HEK293 (cell line): Measurements from ENCODE around the gene RPS18.

Source experiments
- FEZF1 ChIP-seq: fragments of 450-650 bp; formaldehyde crosslinking; IDR thresholded peaks from 2 replicates; pipeline ENCODE4 v1.5.1; 2016; ENCODE audit warnings: missing biosample characterization, missing genetic modification characterization
- GLIS1 ChIP-seq: fragments of 450-650 bp; formaldehyde crosslinking; IDR thresholded peaks from 2 replicates; pipeline ENCODE4 v1.5.1; 2016; ENCODE audit warnings: missing biosample characterization, missing genetic modification characterization
- IKZF3 ChIP-seq: fragments of 450-650 bp; IDR thresholded peaks from 2 replicates; pipeline ENCODE4 v1.5.0; 2018; ENCODE audit warnings: missing biosample characterization, mild to moderate bottlenecking, missing genetic modification characterization, moderate library complexity
- KLF7 ChIP-seq: fragments of 450-650 bp; formaldehyde crosslinking; IDR thresholded peaks from 2 replicates; pipeline ENCODE4 v1.5.1; 2016; ENCODE audit warnings: missing biosample characterization, missing genetic modification characterization, borderline replicate concordance
- MZF1 ChIP-seq: fragments of 450-650 bp; formaldehyde crosslinking; IDR thresholded peaks from 2 replicates; pipeline ENCODE4 v1.5.1; 2017; ENCODE audit warnings: missing biosample characterization, missing genetic modification characterization, borderline replicate concordance
- OSR2 ChIP-seq: fragments of 450-650 bp; formaldehyde crosslinking; IDR thresholded peaks from 2 replicates; pipeline ENCODE4 v1.5.1; 2016; ENCODE audit warnings: missing biosample characterization, missing genetic modification characterization
- PRDM10 ChIP-seq: fragments of 450-650 bp; formaldehyde crosslinking; IDR thresholded peaks from 2 replicates; pipeline ENCODE4 v1.5.1; 2016; ENCODE audit warnings: missing biosample characterization, missing genetic modification characterization
- RBAK ChIP-seq: fragments of 450-650 bp; formaldehyde crosslinking; IDR thresholded peaks from 2 replicates; pipeline ENCODE4 v1.5.1; 2016; ENCODE audit warnings: missing biosample characterization, missing genetic modification characterization
- REST ChIP-seq: fragments of 450-650 bp; formaldehyde crosslinking; IDR thresholded peaks from 2 replicates; pipeline ENCODE4 v1.5.1; 2016; ENCODE audit warnings: missing biosample characterization, missing genetic modification characterization
- SCRT1 ChIP-seq: fragments of 450-650 bp; formaldehyde crosslinking; IDR thresholded peaks from 2 replicates; pipeline ENCODE4 v1.5.1; 2016; ENCODE audit warnings: missing biosample characterization, missing genetic modification characterization, borderline replicate concordance
- SP3 ChIP-seq: fragments of 450-650 bp; formaldehyde crosslinking; IDR thresholded peaks from 2 replicates; pipeline ENCODE4 v1.5.1; 2016; ENCODE audit warnings: missing biosample characterization, missing genetic modification characterization
- YY2 ChIP-seq: fragments of 450-650 bp; formaldehyde crosslinking; IDR thresholded peaks from 2 replicates; pipeline ENCODE4 v1.5.1; 2016; ENCODE audit warnings: missing biosample characterization, missing genetic modification characterization
- ZBTB10 ChIP-seq: fragments of 450-650 bp; formaldehyde crosslinking; IDR thresholded peaks from 2 replicates; pipeline ENCODE4 v1.5.1; 2016; ENCODE audit warnings: missing biosample characterization, missing genetic modification characterization
- ZBTB17 ChIP-seq: fragments of 450-650 bp; formaldehyde crosslinking; IDR thresholded peaks from 2 replicates; pipeline ENCODE4 v1.5.1; 2016; ENCODE audit warnings: missing biosample characterization, missing genetic modification characterization
- ZBTB20 ChIP-seq: fragments of 450-650 bp; formaldehyde crosslinking; IDR thresholded peaks from 2 replicates; pipeline ENCODE4 v1.5.1; 2016; ENCODE audit warnings: missing biosample characterization, missing genetic modification characterization
- ZFP69B ChIP-seq: fragments of 450-650 bp; formaldehyde crosslinking; IDR thresholded peaks from 2 replicates; pipeline ENCODE4 v1.5.1; 2016; ENCODE audit warnings: missing biosample characterization, missing genetic modification characterization
- ZIC2 ChIP-seq: fragments of 450-650 bp; formaldehyde crosslinking; IDR thresholded peaks from 2 replicates; pipeline ENCODE4 v1.5.1; 2016; ENCODE audit warnings: missing biosample characterization, missing genetic modification characterization
- ZNF174 ChIP-seq: fragments of 450-650 bp; formaldehyde crosslinking; IDR thresholded peaks from 2 replicates; pipeline ENCODE4 v1.5.0; 2017; ENCODE audit warnings: missing biosample characterization, mild to moderate bottlenecking, missing genetic modification characterization
- ZNF211 ChIP-seq: fragments of 450-650 bp; formaldehyde crosslinking; IDR thresholded peaks from 2 replicates; pipeline ENCODE4 v1.5.1; 2016; ENCODE audit warnings: low read depth, missing biosample characterization, missing genetic modification characterization
- ZNF366 ChIP-seq: fragments of 450-650 bp; formaldehyde crosslinking; conservative IDR thresholded peaks from 2 replicates; pipeline ENCODE4 v1.5.1; 2016; ENCODE audit warnings: missing biosample characterization, missing genetic modification characterization
- ZNF585B ChIP-seq: fragments of 450-650 bp; formaldehyde crosslinking; IDR thresholded peaks from 2 replicates; pipeline ENCODE4 v1.5.1; 2016; ENCODE audit warnings: missing biosample characterization, missing genetic modification characterization
- ZNF624 ChIP-seq: fragments of 450-650 bp; formaldehyde crosslinking; IDR thresholded peaks from 2 replicates; pipeline ENCODE4 v1.5.1; 2017; ENCODE audit warnings: missing biosample characterization, missing genetic modification characterization
- ZNF776 ChIP-seq: fragments of 450-650 bp; formaldehyde crosslinking; IDR thresholded peaks from 2 replicates; pipeline ENCODE4 v1.5.0; 2017; ENCODE audit warnings: missing biosample characterization, missing genetic modification characterization, borderline replicate concordance
- TF ChIP-seq, protein P1 (sequence below): fragments of 450-650 bp; formaldehyde crosslinking; IDR thresholded peaks from 2 replicates; pipeline ENCODE4 v1.5.1; 2016; ENCODE audit warnings: missing biosample characterization, missing genetic modification characterization
- TF ChIP-seq, protein P2 (sequence below): fragments of 450-650 bp; formaldehyde crosslinking; IDR thresholded peaks from 2 replicates; pipeline ENCODE4 v1.5.1; 2016; ENCODE audit warnings: missing biosample characterization, missing genetic modification characterization
- TF ChIP-seq, protein P3 (sequence below): fragments of 450-650 bp; formaldehyde crosslinking; IDR thresholded peaks from 2 replicates; pipeline ENCODE4 v1.5.1; 2017; ENCODE audit warnings: missing biosample characterization, missing genetic modification characterization

Gene RPS18

GRCh38 chr6:33279971-33280511, 8.2 kb downstream of the RPS18 start (continued):
- TF ChIP-seq ZIC2 (tag by site-specific recombination) (peak; percentile 99), ZBTB10 (tag by site-specific recombination) (0 out of 2 replicates have a peak, but pooled peaks have one; percentile 25), YY2 (tag by site-specific recombination) (no peak), MZF1 (tag by site-specific recombination) (peak; percentile 80), ZNF211 (no peak), PRDM10 (tag by site-specific recombination) (peak; percentile 98), GLIS1 (tag by site-specific recombination) (peak; percentile 100), ZFP69B (tag by site-specific recombination) (no peak), ZNF366 (peak; percentile 82), REST (no peak), ZBTB17 (tag by site-specific recombination) (0 out of 2 replicates have a peak, but pooled peaks have one; percentile 46), ZNF585B (tag by site-specific recombination) (no peak), KLF7 (no peak), ZNF174 (tag by site-specific recombination) (no peak), RBAK (tag by site-specific recombination) (no peak), ZNF624 (tag by site-specific recombination) (no peak), ZNF776 (tag by site-specific recombination) (no peak), IKZF3 (peak; percentile 92), OSR2 (tag by site-specific recombination) (no peak), SP3 (tag by site-specific recombination) (no peak), SCRT1 (tag by site-specific recombination) (no peak), ZBTB20 (tag by site-specific recombination) (0 out of 2 replicates have a peak, but pooled peaks have one; percentile 22), FEZF1 (tag by site-specific recombination) (no peak)
- TF ChIP-seq, protein P1, sequence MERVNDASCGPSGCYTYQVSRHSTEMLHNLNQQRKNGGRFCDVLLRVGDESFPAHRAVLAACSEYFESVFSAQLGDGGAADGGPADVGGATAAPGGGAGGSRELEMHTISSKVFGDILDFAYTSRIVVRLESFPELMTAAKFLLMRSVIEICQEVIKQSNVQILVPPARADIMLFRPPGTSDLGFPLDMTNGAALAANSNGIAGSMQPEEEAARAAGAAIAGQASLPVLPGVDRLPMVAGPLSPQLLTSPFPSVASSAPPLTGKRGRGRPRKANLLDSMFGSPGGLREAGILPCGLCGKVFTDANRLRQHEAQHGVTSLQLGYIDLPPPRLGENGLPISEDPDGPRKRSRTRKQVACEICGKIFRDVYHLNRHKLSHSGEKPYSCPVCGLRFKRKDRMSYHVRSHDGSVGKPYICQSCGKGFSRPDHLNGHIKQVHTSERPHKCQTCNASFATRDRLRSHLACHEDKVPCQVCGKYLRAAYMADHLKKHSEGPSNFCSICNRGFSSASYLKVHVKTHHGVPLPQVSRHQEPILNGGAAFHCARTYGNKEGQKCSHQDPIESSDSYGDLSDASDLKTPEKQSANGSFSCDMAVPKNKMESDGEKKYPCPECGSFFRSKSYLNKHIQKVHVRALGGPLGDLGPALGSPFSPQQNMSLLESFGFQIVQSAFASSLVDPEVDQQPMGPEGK (tag by site-specific recombination) = peak; percentile 57
- TF ChIP-seq, protein P2, sequence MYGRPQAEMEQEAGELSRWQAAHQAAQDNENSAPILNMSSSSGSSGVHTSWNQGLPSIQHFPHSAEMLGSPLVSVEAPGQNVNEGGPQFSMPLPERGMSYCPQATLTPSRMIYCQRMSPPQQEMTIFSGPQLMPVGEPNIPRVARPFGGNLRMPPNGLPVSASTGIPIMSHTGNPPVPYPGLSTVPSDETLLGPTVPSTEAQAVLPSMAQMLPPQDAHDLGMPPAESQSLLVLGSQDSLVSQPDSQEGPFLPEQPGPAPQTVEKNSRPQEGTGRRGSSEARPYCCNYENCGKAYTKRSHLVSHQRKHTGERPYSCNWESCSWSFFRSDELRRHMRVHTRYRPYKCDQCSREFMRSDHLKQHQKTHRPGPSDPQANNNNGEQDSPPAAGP (tag by site-specific recombination) = 0 out of 2 replicates have a peak, but pooled peaks have one; percentile 37
- TF ChIP-seq, protein P3, sequence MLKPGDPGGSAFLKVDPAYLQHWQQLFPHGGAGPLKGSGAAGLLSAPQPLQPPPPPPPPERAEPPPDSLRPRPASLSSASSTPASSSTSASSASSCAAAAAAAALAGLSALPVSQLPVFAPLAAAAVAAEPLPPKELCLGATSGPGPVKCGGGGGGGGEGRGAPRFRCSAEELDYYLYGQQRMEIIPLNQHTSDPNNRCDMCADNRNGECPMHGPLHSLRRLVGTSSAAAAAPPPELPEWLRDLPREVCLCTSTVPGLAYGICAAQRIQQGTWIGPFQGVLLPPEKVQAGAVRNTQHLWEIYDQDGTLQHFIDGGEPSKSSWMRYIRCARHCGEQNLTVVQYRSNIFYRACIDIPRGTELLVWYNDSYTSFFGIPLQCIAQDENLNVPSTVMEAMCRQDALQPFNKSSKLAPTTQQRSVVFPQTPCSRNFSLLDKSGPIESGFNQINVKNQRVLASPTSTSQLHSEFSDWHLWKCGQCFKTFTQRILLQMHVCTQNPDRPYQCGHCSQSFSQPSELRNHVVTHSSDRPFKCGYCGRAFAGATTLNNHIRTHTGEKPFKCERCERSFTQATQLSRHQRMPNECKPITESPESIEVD = no peak
